DND-41 (cell line): ENCODE measurements around the gene MSH5.

ENCODE experiments used
- ATAC-seq: fragments of 200-7000 bp; cut with Tn5 transposase; 3 replicates; pipeline ENCODE4 v1.9.1; 2021; ENCODE audit warnings: low read depth; ENCODE audit not compliant: insufficient read depth
- DNase-seq: peaks from one replicate; pipeline ENCODE4 v3.0.0-alpha.2; 2020
- H2AFZ ChIP-seq: 2 replicates; pipeline ENCODE4 v1.6.0; 2012; ENCODE audit warnings: low read depth, low read length
- H3K27ac ChIP-seq: 2 replicates; pipeline ENCODE4 v1.5.1; 2012; ENCODE audit warnings: low read length, inconsistent platforms
- H3K27me3 ChIP-seq: fragments of 200-600 bp; sonication (generic); 2 replicates; pipeline ENCODE4 v1.6.0; 2012; ENCODE audit warnings: low read length, mild to moderate bottlenecking, inconsistent platforms; ENCODE audit not compliant: insufficient read depth, poor library complexity
- H3K36me3 ChIP-seq: 2 replicates; pipeline ENCODE4 v1.5.1; 2012; ENCODE audit warnings: low read length, inconsistent platforms; ENCODE audit not compliant: insufficient read depth
- H3K4me1 ChIP-seq: 2 replicates; pipeline ENCODE4 v1.5.1; 2012; ENCODE audit warnings: mild to moderate bottlenecking, low read length; ENCODE audit not compliant: insufficient read depth
- H3K4me2 ChIP-seq: 2 replicates; pipeline ENCODE4 v1.6.0; 2012; ENCODE audit warnings: mild to moderate bottlenecking, moderate library complexity, low read length, inconsistent platforms; ENCODE audit not compliant: insufficient read depth
- H3K4me3 ChIP-seq, 2 experiments: fragments of 200-600 bp in 1 of 2; shearing (Covaris generic) in 1 of 2; 2 replicates each; pipeline ENCODE4 v1.5.1; 2012 to 2016; ENCODE audit warnings: inconsistent platforms in 2 of 2, low read length in 2 of 2, mild to moderate bottlenecking in 2 of 2, low read depth in 1 of 2, moderate library complexity in 1 of 2
- H3K79me2 ChIP-seq: 2 replicates; pipeline ENCODE4 v1.6.0; 2012; ENCODE audit warnings: low read length, inconsistent platforms; ENCODE audit not compliant: insufficient read depth
- H3K9ac ChIP-seq: 2 replicates; pipeline ENCODE4 v1.6.0; 2012; ENCODE audit warnings: low read depth, mild to moderate bottlenecking, inconsistent platforms, low read length, moderate library complexity
- H3K9me3 ChIP-seq: 2 replicates; pipeline ENCODE4 v1.5.1; 2012; ENCODE audit warnings: low read length, moderate library complexity, mild to moderate bottlenecking, inconsistent platforms; ENCODE audit not compliant: insufficient read depth, severe bottlenecking
- H4K20me1 ChIP-seq: 2 replicates; pipeline ENCODE4 v1.6.0; 2012; ENCODE audit warnings: low read length; ENCODE audit not compliant: insufficient read depth
- EZH2 ChIP-seq: IDR thresholded peaks from 3 replicates; pipeline ENCODE4 v1.6.1; 2012; ENCODE audit warnings: borderline replicate concordance, low read depth, mild to moderate bottlenecking, moderate library complexity, low read length, inconsistent platforms; ENCODE audit not compliant: severe bottlenecking
- TF ChIP-seq, protein P1 (sequence below): IDR thresholded peaks from 2 replicates; pipeline ENCODE4 v1.5.1; 2012; ENCODE audit warnings: borderline replicate concordance, low read length, moderate library complexity, mild to moderate bottlenecking; ENCODE audit not compliant: poor library complexity, severe bottlenecking; ENCODE audit errors: extremely low read depth

The MSH5 gene

GRCh38 chr6:31729979-31730630 is 9.7 kb upstream of the MSH5 start:
- no peaks in the 10 kb centered on the region for H3K9me3 ChIP-seq
- no peaks in the 10 kb centered on the region for H3K27me3 ChIP-seq
- H4K20me1 ChIP-seq, result peaks cover 19% of the 10 kb centered on the region
- H3K36me3 ChIP-seq, result peaks cover 54% of the 10 kb centered on the region
- peak; percentile 74 for ATAC-seq
- H3K4me2 ChIP-seq, result peak overlapping the region; percentile 92
- H3K27ac ChIP-seq, result peak overlapping the region; percentile 65
- peak overlapping the region; percentile 65 for H2AFZ ChIP-seq
- TF ChIP-seq, protein P1, sequence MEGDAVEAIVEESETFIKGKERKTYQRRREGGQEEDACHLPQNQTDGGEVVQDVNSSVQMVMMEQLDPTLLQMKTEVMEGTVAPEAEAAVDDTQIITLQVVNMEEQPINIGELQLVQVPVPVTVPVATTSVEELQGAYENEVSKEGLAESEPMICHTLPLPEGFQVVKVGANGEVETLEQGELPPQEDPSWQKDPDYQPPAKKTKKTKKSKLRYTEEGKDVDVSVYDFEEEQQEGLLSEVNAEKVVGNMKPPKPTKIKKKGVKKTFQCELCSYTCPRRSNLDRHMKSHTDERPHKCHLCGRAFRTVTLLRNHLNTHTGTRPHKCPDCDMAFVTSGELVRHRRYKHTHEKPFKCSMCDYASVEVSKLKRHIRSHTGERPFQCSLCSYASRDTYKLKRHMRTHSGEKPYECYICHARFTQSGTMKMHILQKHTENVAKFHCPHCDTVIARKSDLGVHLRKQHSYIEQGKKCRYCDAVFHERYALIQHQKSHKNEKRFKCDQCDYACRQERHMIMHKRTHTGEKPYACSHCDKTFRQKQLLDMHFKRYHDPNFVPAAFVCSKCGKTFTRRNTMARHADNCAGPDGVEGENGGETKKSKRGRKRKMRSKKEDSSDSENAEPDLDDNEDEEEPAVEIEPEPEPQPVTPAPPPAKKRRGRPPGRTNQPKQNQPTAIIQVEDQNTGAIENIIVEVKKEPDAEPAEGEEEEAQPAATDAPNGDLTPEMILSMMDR, result peak; percentile 9
- no peak for TF ChIP-seq EZH2
- peaks cover 35% of the 10 kb centered on the region for H3K4me1 ChIP-seq
- DNase-seq, result peak; percentile 79
- H3K9ac ChIP-seq, result peak overlapping the region; percentile 69
- H3K79me2 ChIP-seq, result peaks cover 20% of the 10 kb centered on the region
- peak overlapping the region; percentile 46 to 70; a peak in 3 of 4 replicates for H3K4me3 ChIP-seq

- H3K9me3 ChIP-seq, result no peaks in the 10 kb centered on the region
- peaks cover 25% of the 10 kb centered on the region for H3K79me2 ChIP-seq
- H3K4me3 ChIP-seq, result no peak overlapping the region
- peaks cover 54% of the 10 kb centered on the region for H3K36me3 ChIP-seq
- H2AFZ ChIP-seq, result no peak overlapping the region
- H3K27me3 ChIP-seq, result no peaks in the 10 kb centered on the region
- peaks cover 41% of the 10 kb centered on the region for H3K4me1 ChIP-seq
- H3K4me2 ChIP-seq, result no peak overlapping the region
- H3K9ac ChIP-seq, result no peak overlapping the region
- no peak for ATAC-seq
- no peak overlapping the region for H3K27ac ChIP-seq
- H4K20me1 ChIP-seq, result peaks cover 19% of the 10 kb centered on the region
- no peak for DNase-seq
- TF ChIP-seq, protein P1, result no peak
- TF ChIP-seq EZH2, result no peak
These were observed 9.1 kb upstream of the MSH5 start for GRCh38 chr6:31730631-31731086.

DNA sequence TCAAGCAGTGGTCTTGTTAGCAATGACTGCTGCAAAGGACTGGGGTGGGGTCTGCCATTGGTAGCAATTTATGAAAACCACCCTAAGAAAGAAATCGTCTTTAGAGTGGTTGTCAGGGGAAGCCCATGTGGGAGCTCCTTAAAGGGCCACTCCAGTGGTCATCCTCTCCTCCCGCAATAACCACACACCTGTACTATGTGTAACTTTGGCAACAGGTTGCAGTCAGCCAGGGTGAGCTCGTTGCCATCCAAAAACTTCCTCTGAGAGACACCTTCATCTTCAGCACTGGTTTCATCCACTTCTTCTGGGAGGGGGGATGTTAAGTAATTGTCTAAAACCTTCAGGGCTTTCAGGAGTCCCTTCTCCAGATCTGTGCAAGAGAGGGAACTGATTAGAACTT is 7.8 kb upstream of the MSH5 start:
- H4K20me1 ChIP-seq, result peaks cover 19% of the 10 kb centered on the region
- peaks cover 39% of the 10 kb centered on the region for H3K79me2 ChIP-seq
- H3K27me3 ChIP-seq, result no peaks in the 10 kb centered on the region
- H3K36me3 ChIP-seq, result peaks cover 48% of the 10 kb centered on the region
- ATAC-seq, result no peak
- TF ChIP-seq, protein P1, result no peak
- TF ChIP-seq EZH2, result no peak
- H2AFZ ChIP-seq, result no peak overlapping the region
- no peak overlapping the region for H3K9ac ChIP-seq
- H3K4me3 ChIP-seq, result no peak overlapping the region
- peaks cover 50% of the 10 kb centered on the region for H3K4me1 ChIP-seq
- no peak overlapping the region for H3K4me2 ChIP-seq
- no peaks in the 10 kb centered on the region for H3K9me3 ChIP-seq
- H3K27ac ChIP-seq, result no peak overlapping the region
- no peak for DNase-seq
